Measurements from ENCODE around the gene CASQ1.

DNA sequence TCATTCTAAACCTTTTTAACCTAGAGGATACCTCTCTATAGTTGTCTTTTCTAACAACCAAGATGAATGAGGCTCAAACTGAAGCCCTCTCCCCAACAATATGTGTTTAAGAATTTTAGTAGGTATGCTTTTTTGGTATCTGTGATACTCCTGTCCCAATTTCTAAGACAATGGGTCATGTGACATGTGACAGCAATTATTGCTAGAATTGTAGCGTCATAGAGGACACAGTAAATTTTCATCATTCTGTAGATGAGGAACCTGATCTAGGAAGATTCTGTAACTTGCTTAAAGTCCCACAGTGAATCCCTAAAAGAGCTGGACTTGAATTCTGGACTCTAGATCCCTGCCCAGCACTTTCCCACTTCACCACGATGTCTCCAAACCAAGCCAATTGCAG is 11.6 kb upstream of the CASQ1 start:
- TF ChIP-seq EZH2 (IDR thresholded peaks at IDR 0.05) (no peak), POLR2AphosphoS5 (IDR thresholded peaks at IDR 0.05; ENCODE audit: borderline replicate concordance, low read depth, low read length) (no peak), FOXP2 (optimal IDR thresholded peaks at IDR 0.05; ENCODE audit: control extremely low read depth, extremely low read length, insufficient read depth) (no peak)
